ENCODE data around the gene DNASE1.

DNASE1 gene

GRCh38 chr16:3701531-3701930, 47.0 kb downstream of the DNASE1 start:
- Histone ChIP-seq H3K9me3 (ENCODE audit: low read length) (no peaks in the 10 kb centered on the region), H4K20me1 (ENCODE audit: insufficient read depth, low read length) (no peaks in the 10 kb centered on the region), H3K36me3 (ENCODE audit: insufficient read depth, low read length) (peaks cover 43% of the 10 kb centered on the region), H3K9me2 (ENCODE audit: low read depth, low read length) (no peaks in the 10 kb centered on the region), H3K4me2 (ENCODE audit: low read length) (no peak overlapping the region), H3K27ac (ENCODE audit: low read depth, low read length, poor library complexity, severe bottlenecking) (no peak overlapping the region), H3K79me2 (ENCODE audit: insufficient read depth, low read length) (peaks cover 58% of the 10 kb centered on the region), H3K9ac (ENCODE audit: low read length) (no peak overlapping the region), H3F3A (ENCODE audit: insufficient read depth, low read length) (no peaks in the 10 kb centered on the region; the same call in 1 of the 2 replicates), H3K4me3 (ENCODE audit: low read depth, low read length, poor library complexity, severe bottlenecking) (no peak overlapping the region), H3K27me3 (ENCODE audit: insufficient read depth, low read length) (no peaks in the 10 kb centered on the region), H3K4me1 (ENCODE audit: insufficient read depth, low read length, severe bottlenecking) (peaks cover 4% of the 10 kb centered on the region), H2AFZ (ENCODE audit: low read length) (no peak overlapping the region)
- TF ChIP-seq EZH2 (IDR thresholded peaks at IDR 0.05; ENCODE audit: borderline replicate concordance, low read length) = no peak
- TF ChIP-seq CTCF (IDR thresholded peaks at IDR 0.05; ENCODE audit: low read length) = no peak

GRCh38 chr16:3702082-3702481, 47.6 kb downstream of the DNASE1 start:
- Histone ChIP-seq H3K9me2 (ENCODE audit: low read depth, low read length) (no peaks in the 10 kb centered on the region), H3F3A (ENCODE audit: insufficient read depth, low read length) (no peaks in the 10 kb centered on the region; the same call in 1 of the 2 replicates), H3K27ac (ENCODE audit: low read depth, low read length, poor library complexity, severe bottlenecking) (no peak overlapping the region), H4K20me1 (ENCODE audit: insufficient read depth, low read length) (no peaks in the 10 kb centered on the region), H3K79me2 (ENCODE audit: insufficient read depth, low read length) (peaks cover 54% of the 10 kb centered on the region), H3K36me3 (ENCODE audit: insufficient read depth, low read length) (peaks cover 42% of the 10 kb centered on the region), H3K9me3 (ENCODE audit: low read length) (no peaks in the 10 kb centered on the region), H2AFZ (ENCODE audit: low read length) (no peak overlapping the region), H3K9ac (ENCODE audit: low read length) (no peak overlapping the region), H3K4me1 (ENCODE audit: insufficient read depth, low read length, severe bottlenecking) (peaks cover 4% of the 10 kb centered on the region), H3K27me3 (ENCODE audit: insufficient read depth, low read length) (no peaks in the 10 kb centered on the region), H3K4me2 (ENCODE audit: low read length) (no peak overlapping the region), H3K4me3 (ENCODE audit: low read depth, low read length, poor library complexity, severe bottlenecking) (no peak overlapping the region)
- TF ChIP-seq EZH2 (IDR thresholded peaks at IDR 0.05; ENCODE audit: borderline replicate concordance, low read length) = no peak
- TF ChIP-seq CTCF (IDR thresholded peaks at IDR 0.05; ENCODE audit: low read length) = no peak

GRCh38 chr16:3706253-3707012, 51.9 kb downstream of the DNASE1 start:
- H3K4me1 ChIP-seq (ENCODE audit: insufficient read depth, low read length, severe bottlenecking) = peaks cover 4% of the 10 kb centered on the region
- no peak overlapping the region for H3K9ac ChIP-seq (ENCODE audit: low read length)
- peaks cover 59% of the 10 kb centered on the region for H3K36me3 ChIP-seq (ENCODE audit: insufficient read depth, low read length)
- H2AFZ ChIP-seq (ENCODE audit: low read length) = no peak overlapping the region
- H3K9me2 ChIP-seq (ENCODE audit: low read depth, low read length) = no peaks in the 10 kb centered on the region
- peaks cover 55% of the 10 kb centered on the region for H3K79me2 ChIP-seq (ENCODE audit: insufficient read depth, low read length)
- TF ChIP-seq EZH2 (IDR thresholded peaks at IDR 0.05; ENCODE audit: borderline replicate concordance, low read length) = no peak
- no peak for TF ChIP-seq CTCF (IDR thresholded peaks at IDR 0.05; ENCODE audit: low read length)
- H3F3A ChIP-seq (ENCODE audit: insufficient read depth, low read length) = no peaks in the 10 kb centered on the region; the same call in 1 of the 2 replicates
- H3K4me2 ChIP-seq (ENCODE audit: low read length) = no peak overlapping the region
- no peaks in the 10 kb centered on the region for H4K20me1 ChIP-seq (ENCODE audit: insufficient read depth, low read length)
- H3K27ac ChIP-seq (ENCODE audit: low read depth, low read length, poor library complexity, severe bottlenecking) = no peak overlapping the region
- no peak overlapping the region for H3K4me3 ChIP-seq (ENCODE audit: low read depth, low read length, poor library complexity, severe bottlenecking)
- H3K9me3 ChIP-seq (ENCODE audit: low read length) = no peaks in the 10 kb centered on the region
- H3K27me3 ChIP-seq (ENCODE audit: insufficient read depth, low read length) = no peaks in the 10 kb centered on the region
